Pons (tissue), 1 donor: ENCODE data around the gene LRRIQ1.

Experiments used
- DNase-seq: peaks from one replicate; pipeline ENCODE4 v3.0.0-alpha.2; 2016; ENCODE audit warnings: low spot score

The LRRIQ1 gene

GRCh38 chr12:85283560-85283959, 247.4 kb downstream of the LRRIQ1 start:
- no peak for DNase-seq
